Right lobe of liver (tissue), 6 donors: ENCODE results near the gene DYNLT5. TPM values are rescaled to one million over a fixed set of nuclear protein-coding genes. Genes with fewer than 3 reads are reported as not detected.

Experiments
- ATAC-seq, 4 donors: fragments of 200-7000 bp; cut with Tn5 transposase; one replicate each; pipeline ENCODE4 v1.9.1; 2020; ENCODE audit warnings: mild to moderate bottlenecking in 4 of 4, moderate library complexity in 4 of 4
- DNase-seq, 3 donors: peaks; one replicate each; pipeline ENCODE4 v3.0.0-alpha.2; 2020
- H3K27ac ChIP-seq, 3 donors: fragments of 200-600 bp; one replicate each; pipeline ENCODE4 v1.8.0; 2022
- H3K27me3 ChIP-seq, 2 donors: fragments of 200-600 bp; one replicate each; pipeline ENCODE4 v1.8.0; 2022
- H3K36me3 ChIP-seq, 4 donors: fragments of 200-600 bp; sonication (generic) in 1 of 4; one replicate each; pipeline versions ENCODE4 v1.5.1 to v1.8.0; 2017 to 2022; ENCODE audit warnings: control low read depth in 1 of 4
- H3K4me1 ChIP-seq, 4 donors: fragments of 200-600 bp; sonication (generic) in 1 of 4; one replicate each; pipeline versions ENCODE4 v1.5.1 to v1.8.0; 2017 to 2022; ENCODE audit warnings: control low read depth in 1 of 4
- H3K4me3 ChIP-seq, 3 donors: fragments of 200-600 bp; one replicate each; pipeline ENCODE4 v1.8.0; 2022
- H3K9me3 ChIP-seq, 4 donors: fragments of 200-600 bp; sonication (generic) in 1 of 4; one replicate each; pipeline versions ENCODE4 v1.5.1 to v1.8.0; 2017 to 2022; ENCODE audit warnings: control low read depth in 1 of 4
- POLR2A ChIP-seq: fragments of 450-650 bp; IDR thresholded peaks from one replicate; pipeline ENCODE4 v1.6.1; 2017; ENCODE audit warnings: antibody characterized with exemption, mild to moderate bottlenecking
- WGBS: methylation state at CpG from one replicate; pipeline ENCODE4 v1.1.6; 2018; ENCODE audit warnings: low coverage, low lambda C conversion rate; ENCODE audit not compliant: insufficient coverage; ENCODE audit errors: missing lambda C conversion rate; 5-methylcytosine and 5-hydroxymethylcytosine counted together
- intact Hi-C, 2 donors: fragments of 100-400 bp; cut with DNase I; formaldehyde crosslinking; loops; one replicate each; pipeline versions ENCODE4 v1.11.2 to v1.14.1; 2022
- long read RNA-seq: library from polyadenylated mRNA; unstranded; transcript quantifications from one replicate; pipeline ENCODE4 v2.0.0, GENCODE V29; 2019
- total RNA-seq, 6 experiments: library from RNA; depleted of rRNA in 2 of 6; stranded (reverse); fragments of >200 nt in 2 of 6; fragmentation: NEBNext Ultra II Directional in 3 of 6; extraction: Animal tissue kit (Norgen Biotek cat#: 25700) in 3 of 6; gene quantifications; one replicate each; pipeline versions ENCODE4 v1.1.0 to v1.2.4, GENCODE V29; 2016 to 2023
- TF ChIP-seq, protein P1 (sequence below), 4 donors: fragments of 200-600 bp in 3 of 4; fragments of 450-650 bp in 1 of 4; IDR thresholded peaks; one replicate each; pipeline versions ENCODE4 v1.5.1 to v1.8.0; 2016 to 2022; ENCODE audit warnings: antibody characterized with exemption in 4 of 4, mild to moderate bottlenecking in 2 of 4
- donor health status: DM: no; HTN: yes; CAD: no.
- donor health status: DM: no; HTN: no; CAD: no.
- donor health status: DM: no; HTN: no; CAD: no.
- donor health status: DM: no; HTN: yes; CAD: no.
- donor health status: DM: no; HTN: yes; CAD: no.

DYNLT5 gene, protein sequence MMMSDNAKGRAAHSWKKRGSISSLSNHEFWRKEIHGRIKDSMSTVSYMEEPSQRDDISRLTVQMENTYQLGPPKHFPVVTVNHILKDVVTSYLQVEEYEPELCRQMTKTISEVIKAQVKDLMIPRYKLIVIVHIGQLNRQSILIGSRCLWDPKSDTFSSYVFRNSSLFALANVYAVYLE
- total RNA-seq = 1 to 10 TPM in 5 of 6 experiments, under 1 TPM in 1; 0.44 to 2.4 (median 1.3) TPM
- long read RNA-seq = 0 reads

DNA sequence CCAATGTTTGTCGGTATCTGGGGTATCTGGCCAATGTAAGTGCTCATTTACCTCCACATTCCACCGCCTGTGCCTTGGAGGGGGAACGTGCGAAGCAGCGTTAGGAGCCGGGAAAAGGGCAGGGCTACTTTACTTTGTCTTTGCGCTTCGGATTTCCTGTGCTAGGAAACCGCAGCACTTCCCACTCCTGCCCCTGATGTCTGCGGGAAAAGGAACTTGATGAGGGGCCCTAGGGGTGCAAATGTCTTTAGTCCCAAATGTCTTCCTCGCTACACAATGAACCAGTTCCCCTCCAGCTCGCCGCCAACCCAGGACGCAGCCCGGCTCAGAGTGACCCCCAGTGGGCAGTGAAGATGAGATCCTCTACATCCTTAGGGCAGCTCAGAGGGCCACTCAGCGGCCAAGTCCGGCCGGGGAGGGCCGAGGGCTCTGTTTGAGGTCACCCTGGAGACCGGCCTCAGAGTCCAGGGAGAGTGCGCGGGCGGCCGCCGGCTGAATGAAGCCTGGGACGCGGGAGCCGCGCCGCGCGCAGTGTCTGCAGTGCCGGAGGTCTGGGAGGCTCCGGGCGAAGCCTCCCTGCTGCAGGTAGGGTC is at the start of gene DYNLT5:
Gene DYNLT5, plus strand, starts transcription at position 460 of the 593 bp plus-strand sequence. CDS start 2,200 bp downstream, outside the sequence.
- Histone ChIP-seq H3K4me3 (peak within 1 kb of the TSS; percentile 47 to 55 (median 51)), H3K27me3 (no peaks in the 10 kb centered on the region), H3K4me1 (peaks cover 0 to 17% (median 5%) of the 10 kb centered on the region in 4 donors), H3K36me3 (no peaks in the 10 kb centered on the region), H3K9me3 (no peaks in the 10 kb centered on the region), H3K27ac (no peak within 1 kb of the TSS)
- DNase-seq = peak; percentile 53 to 72 (median 63)
- TF ChIP-seq, protein P1, sequence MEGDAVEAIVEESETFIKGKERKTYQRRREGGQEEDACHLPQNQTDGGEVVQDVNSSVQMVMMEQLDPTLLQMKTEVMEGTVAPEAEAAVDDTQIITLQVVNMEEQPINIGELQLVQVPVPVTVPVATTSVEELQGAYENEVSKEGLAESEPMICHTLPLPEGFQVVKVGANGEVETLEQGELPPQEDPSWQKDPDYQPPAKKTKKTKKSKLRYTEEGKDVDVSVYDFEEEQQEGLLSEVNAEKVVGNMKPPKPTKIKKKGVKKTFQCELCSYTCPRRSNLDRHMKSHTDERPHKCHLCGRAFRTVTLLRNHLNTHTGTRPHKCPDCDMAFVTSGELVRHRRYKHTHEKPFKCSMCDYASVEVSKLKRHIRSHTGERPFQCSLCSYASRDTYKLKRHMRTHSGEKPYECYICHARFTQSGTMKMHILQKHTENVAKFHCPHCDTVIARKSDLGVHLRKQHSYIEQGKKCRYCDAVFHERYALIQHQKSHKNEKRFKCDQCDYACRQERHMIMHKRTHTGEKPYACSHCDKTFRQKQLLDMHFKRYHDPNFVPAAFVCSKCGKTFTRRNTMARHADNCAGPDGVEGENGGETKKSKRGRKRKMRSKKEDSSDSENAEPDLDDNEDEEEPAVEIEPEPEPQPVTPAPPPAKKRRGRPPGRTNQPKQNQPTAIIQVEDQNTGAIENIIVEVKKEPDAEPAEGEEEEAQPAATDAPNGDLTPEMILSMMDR (IDR thresholded peaks at IDR 0.05) = no peak
- no peak for TF ChIP-seq POLR2A
- WGBS = 7% methylated on average over 3 of the region's 35 CpGs
- intact Hi-C loops = no loop called here
- ATAC-seq = peak; percentile 92 to 96 (median 94)

DNA sequence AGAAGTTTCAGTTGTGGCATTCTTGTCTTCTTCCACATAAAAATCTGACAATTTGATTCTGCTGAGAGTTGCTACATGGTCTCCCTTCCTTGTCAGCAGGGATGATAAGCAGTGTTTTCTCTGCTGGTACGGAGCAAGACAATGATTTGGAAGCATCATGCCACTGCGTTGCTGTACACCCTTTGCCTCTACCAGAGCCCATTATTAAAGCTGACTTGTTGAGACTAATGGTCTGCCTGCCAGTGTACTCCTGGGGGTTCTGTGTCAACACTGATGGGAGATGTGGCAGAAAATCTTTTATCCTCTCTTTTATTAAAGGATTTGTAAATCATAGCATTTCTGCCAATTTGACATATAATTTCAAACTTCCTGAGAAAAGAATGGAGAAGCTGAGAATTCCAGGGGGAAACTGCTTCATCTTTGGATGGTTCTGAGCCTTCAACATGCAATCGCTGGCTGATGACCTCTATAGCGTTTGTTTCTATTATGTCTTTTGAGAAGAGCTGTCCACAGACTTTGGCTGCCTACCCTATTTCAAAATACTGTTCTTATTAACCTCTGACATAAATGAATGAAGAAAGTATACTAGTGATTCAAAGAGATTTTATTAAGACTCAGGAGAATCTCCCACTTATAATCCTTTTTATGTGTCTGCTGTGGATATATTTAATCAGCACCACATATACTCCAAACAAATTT is 47.9 kb upstream of the DYNLT5 start:
- H3K36me3 ChIP-seq = no peaks in the 10 kb centered on the region

DNA sequence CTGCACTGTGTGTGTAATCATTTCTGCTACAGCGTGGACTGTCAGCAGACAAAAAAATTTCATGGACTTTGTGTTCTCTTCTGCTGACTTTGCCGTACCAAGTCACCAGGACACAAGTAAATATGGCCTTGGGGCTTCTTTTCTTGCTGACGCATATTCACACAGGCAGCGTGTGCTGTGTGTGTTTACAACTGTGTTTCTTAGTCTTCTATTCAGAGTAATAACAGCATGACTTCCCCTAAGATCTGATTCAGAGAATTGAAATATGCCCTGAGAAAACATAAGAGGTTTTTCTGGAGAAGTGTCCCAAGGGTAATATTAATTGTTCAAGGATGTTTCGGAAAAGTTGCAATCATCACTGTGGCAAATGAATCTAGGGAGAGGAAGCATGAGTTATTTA is 47.1 kb upstream of the DYNLT5 start:
- no peak overlapping the region for H3K4me3 ChIP-seq

More for the DNA sequence above, 47.9 kb upstream of the DYNLT5 start:
- intact Hi-C loops = no loop called here
- no peaks in the 10 kb centered on the region for H3K9me3 ChIP-seq
- no peak for TF ChIP-seq POLR2A
- TF ChIP-seq, protein P1 (IDR thresholded peaks at IDR 0.05) = no peak
- no peaks in the 10 kb centered on the region for H3K4me1 ChIP-seq
- no peak overlapping the region for H3K4me3 ChIP-seq
- H3K27ac ChIP-seq = no peak overlapping the region
- no peak for DNase-seq
- ATAC-seq = no peak
- H3K27me3 ChIP-seq = no peaks in the 10 kb centered on the region
- WGBS = 42% methylated on average over 2 of the region's 4 CpGs

DNA sequence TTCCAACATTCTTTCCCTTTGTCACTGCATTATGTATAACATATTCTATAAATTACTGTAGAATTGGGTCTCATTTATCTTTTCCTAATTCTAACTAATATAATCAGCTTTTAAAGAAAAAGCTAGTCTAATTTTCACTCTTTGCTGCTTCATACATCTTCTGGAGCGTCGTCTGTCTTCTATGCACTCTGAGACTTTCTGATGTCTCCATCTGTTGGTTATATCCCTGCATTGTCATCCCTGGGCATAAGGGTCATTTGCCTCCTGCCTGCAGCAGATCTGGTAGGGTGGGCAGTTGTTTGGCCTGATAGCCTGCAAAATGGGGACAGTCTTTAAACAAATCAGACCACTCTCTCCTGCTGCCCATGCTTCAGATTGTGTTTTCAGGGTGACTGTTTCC is 40.8 kb upstream of the DYNLT5 start:
- H3K4me3 ChIP-seq = no peak overlapping the region
- no peaks in the 10 kb centered on the region for H3K4me1 ChIP-seq
- H3K27ac ChIP-seq = no peak overlapping the region
- ATAC-seq (no peak), DNase-seq (no peak)
- no peaks in the 10 kb centered on the region for H3K36me3 ChIP-seq
- no peak for TF ChIP-seq POLR2A
- TF ChIP-seq, protein P1 (IDR thresholded peaks at IDR 0.05) = no peak
- intact Hi-C loops = no loop called here
- H3K9me3 ChIP-seq = no peaks in the 10 kb centered on the region
- 23% methylated on average over 2 of the region's 2 CpGs for WGBS
- H3K27me3 ChIP-seq = no peaks in the 10 kb centered on the region

More for the DNA sequence above, 47.1 kb upstream of the DYNLT5 start:
- Histone ChIP-seq H3K4me1 (no peaks in the 10 kb centered on the region), H3K9me3 (no peaks in the 10 kb centered on the region), H3K27me3 (no peaks in the 10 kb centered on the region), H3K36me3 (no peaks in the 10 kb centered on the region), H3K27ac (no peak overlapping the region)
- DNase-seq (no peak), ATAC-seq (peak; percentile 54 to 78 (median 66))
- WGBS = 32% methylated on average over 5 of the region's 5 CpGs
- intact Hi-C loops = no loop called here
- no peak for TF ChIP-seq POLR2A
- TF ChIP-seq, protein P1 (IDR thresholded peaks at IDR 0.05) = no peak
